ENCODE results near the gene SATL1.

Gene SATL1

GRCh38 chrX:85243761-85244449 is at the start of gene SATL1, which contains the start of gene ZNF711:
TSS of gene SATL1 (minus strand) at chrX:85243779. CDS start at chrX:85108968, 134,811 bp downstream.
TSS of gene ZNF711 (plus strand) at chrX:85243991. CDS start at chrX:85247573, 3,582 bp downstream.
- TF ChIP-seq GATA2 (IDR thresholded peaks at IDR 0.05; ENCODE audit: low read depth, low read length) (no peak), GATA3 (IDR thresholded peaks at IDR 0.05; ENCODE audit: low read depth, low read length) (no peak)

GRCh38 chrX:85288992-85289723 is 45.6 kb upstream of the SATL1 start:
- no peak for TF ChIP-seq GATA3 (IDR thresholded peaks at IDR 0.05; ENCODE audit: low read depth, low read length)
- TF ChIP-seq GATA2 (IDR thresholded peaks at IDR 0.05; ENCODE audit: low read depth, low read length), result no peak

GRCh38 chrX:85244450-85245211 is 1.1 kb upstream of the SATL1 start:
- TF ChIP-seq GATA2 (IDR thresholded peaks at IDR 0.05; ENCODE audit: low read depth, low read length) (no peak), GATA3 (IDR thresholded peaks at IDR 0.05; ENCODE audit: low read depth, low read length) (no peak)

- TF ChIP-seq GATA3 (IDR thresholded peaks at IDR 0.05; ENCODE audit: low read depth, low read length) (no peak), GATA2 (IDR thresholded peaks at IDR 0.05; ENCODE audit: low read depth, low read length) (no peak)
These were observed 424 bp downstream of the SATL1 start for GRCh38 chrX:85243155-85243554.

GRCh38 chrX:85223359-85223758 is 20.2 kb downstream of the SATL1 start:
- TF ChIP-seq GATA2 (IDR thresholded peaks at IDR 0.05; ENCODE audit: low read depth, low read length) (no peak), GATA3 (IDR thresholded peaks at IDR 0.05; ENCODE audit: low read depth, low read length) (no peak)

GRCh38 chrX:85221361-85221760 is 22.2 kb downstream of the SATL1 start:
- TF ChIP-seq GATA3 (IDR thresholded peaks at IDR 0.05; ENCODE audit: low read depth, low read length) (no peak), GATA2 (IDR thresholded peaks at IDR 0.05; ENCODE audit: low read depth, low read length) (no peak)

- no peak for TF ChIP-seq GATA2 (IDR thresholded peaks at IDR 0.05; ENCODE audit: low read depth, low read length)
- TF ChIP-seq GATA3 (IDR thresholded peaks at IDR 0.05; ENCODE audit: low read depth, low read length), result no peak
These were observed 27.6 kb downstream of the SATL1 start for GRCh38 chrX:85215946-85216345.

- TF ChIP-seq GATA2 (IDR thresholded peaks at IDR 0.05; ENCODE audit: low read depth, low read length) (no peak), GATA3 (IDR thresholded peaks at IDR 0.05; ENCODE audit: low read depth, low read length) (no peak)
These were observed 29.6 kb downstream of the SATL1 start for GRCh38 chrX:85213792-85214530.

- no peak for TF ChIP-seq GATA3 (IDR thresholded peaks at IDR 0.05; ENCODE audit: low read depth, low read length)
- no peak for TF ChIP-seq GATA2 (IDR thresholded peaks at IDR 0.05; ENCODE audit: low read depth, low read length)
These were observed 40.1 kb downstream of the SATL1 start for GRCh38 chrX:85203461-85203970.

GRCh38 chrX:85196319-85196718 is 47.3 kb downstream of the SATL1 start:
- TF ChIP-seq GATA3 (IDR thresholded peaks at IDR 0.05; ENCODE audit: low read depth, low read length) (no peak), GATA2 (IDR thresholded peaks at IDR 0.05; ENCODE audit: low read depth, low read length) (no peak)

GRCh38 chrX:85159644-85160043 is 83.9 kb downstream of the SATL1 start:
- TF ChIP-seq GATA3 (IDR thresholded peaks at IDR 0.05; ENCODE audit: low read depth, low read length) (no peak), GATA2 (IDR thresholded peaks at IDR 0.05; ENCODE audit: low read depth, low read length) (no peak)

GRCh38 chrX:85140964-85141363 is 102.6 kb downstream of the SATL1 start:
- TF ChIP-seq GATA3 (IDR thresholded peaks at IDR 0.05; ENCODE audit: low read depth, low read length), result no peak
- TF ChIP-seq GATA2 (IDR thresholded peaks at IDR 0.05; ENCODE audit: low read depth, low read length), result no peak

GRCh38 chrX:85139422-85139821 is 104.2 kb downstream of the SATL1 start:
- no peak for TF ChIP-seq GATA2 (IDR thresholded peaks at IDR 0.05; ENCODE audit: low read depth, low read length)
- no peak for TF ChIP-seq GATA3 (IDR thresholded peaks at IDR 0.05; ENCODE audit: low read depth, low read length)

Data from SH-SY5Y (cell line).